ENCODE data around the gene ERN1.

DNA sequence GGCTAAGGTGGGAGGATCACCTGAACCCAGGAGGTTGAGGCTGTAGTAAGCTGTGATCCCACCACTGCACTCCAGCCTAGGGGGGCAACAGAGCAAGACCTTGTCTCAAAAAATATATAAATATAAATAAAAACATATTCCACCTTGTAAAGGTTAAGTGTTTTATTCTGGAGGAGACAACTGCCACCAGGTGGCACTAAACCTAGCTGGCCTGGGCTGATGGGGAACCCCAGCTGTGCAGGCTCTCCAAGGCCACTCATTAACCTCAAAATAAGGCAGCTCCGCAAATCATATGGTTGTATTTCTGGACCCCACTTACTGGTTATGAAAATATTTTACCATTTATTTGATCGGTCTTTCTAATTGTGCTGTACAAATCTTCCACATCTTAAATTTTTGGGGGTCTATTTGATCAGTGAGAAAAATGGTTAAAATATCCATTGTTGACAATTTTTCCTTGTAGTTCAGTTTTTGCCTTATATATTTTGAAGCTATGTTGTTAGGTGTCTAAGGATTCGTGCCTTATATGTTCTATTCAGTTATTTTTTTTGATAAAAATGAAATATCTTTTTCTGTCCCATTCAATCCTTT, 101.0 kb downstream of the ERN1 start:
- TF ChIP-seq CTCF (IDR thresholded peaks at IDR 0.05; ENCODE audit: borderline replicate concordance, extremely low read depth, low read length, poor library complexity, severe bottlenecking) (peak; percentile 70), EZH2 (IDR thresholded peaks at IDR 0.05; ENCODE audit: borderline replicate concordance, low read depth, low read length, severe bottlenecking) (no peak)

Measured in DND-41 (cell line).